DOHH2 (cell line): Measurements from ENCODE around the gene FRAS1.

Source experiments
- CTCF ChIP-seq: fragments of 200-600 bp; sonication (generic); IDR thresholded peaks from one replicate; pipeline ENCODE4 v1.5.1; 2014; ENCODE audit warnings: antibody characterized with exemption, mild to moderate bottlenecking, low read depth, low read length; ENCODE audit not compliant: poor library complexity, severe bottlenecking
- EZH2phosphoT487 ChIP-seq: fragments of 200-600 bp; sonication (generic); IDR thresholded peaks from 2 replicates; pipeline ENCODE4 v1.6.1; 2017; ENCODE audit warnings: borderline replicate concordance, mild to moderate bottlenecking, antibody characterized with exemption, low read length, moderate library complexity, mixed read lengths

- TF ChIP-seq CTCF (no peak), EZH2phosphoT487 (no peak)
Observed at GRCh38 chr4:78518561-78518960, 461.4 kb downstream of the FRAS1 start.
